Activated CD8-positive, alpha-beta T cell treated with anti-CD3 and anti-CD28 coated beads for 36 hours (primary cell): ENCODE results near the gene NUP210. TPM values are rescaled to one million over a fixed set of nuclear protein-coding genes. Genes with fewer than 3 reads are reported as not detected.

Experiments
- ATAC-seq: fragments of 200-7000 bp; cut with Tn5 transposase; one replicate; pipeline ENCODE4 v1.10.0; 2021; ENCODE audit warnings: mild to moderate bottlenecking, moderate library complexity
- CTCF ChIA-PET: fragments of 350-600 bp; sonication (Branson Sonifier 250); formaldehyde crosslinking; loops from one replicate; lab custom pipeline; 2021; ENCODE audit warnings: antibody characterized with exemption; lab: Charles Lee
- POLR2A ChIA-PET: fragments of 350-600 bp; sonication (Branson Sonifier 250); formaldehyde crosslinking; loops from one replicate; lab custom pipeline; 2021; ENCODE audit warnings: antibody characterized with exemption; lab: Charles Lee
- DNase-seq: peaks from one replicate; pipeline ENCODE4 v3.0.0-alpha.2; 2020
- H3K27ac Mint-ChIP-seq: one replicate; pipeline ENCODE4 v1.8.0; 2021; ENCODE audit warnings: mild to moderate bottlenecking, mixed read lengths
- H3K27me3 Mint-ChIP-seq: one replicate; pipeline ENCODE4 v1.8.0; 2021; ENCODE audit warnings: mixed read lengths
- H3K36me3 Mint-ChIP-seq: one replicate; pipeline ENCODE4 v1.8.0; 2021; ENCODE audit warnings: low read depth, mixed read lengths
- H3K4me1 Mint-ChIP-seq: one replicate; pipeline ENCODE4 v1.8.0; 2021; ENCODE audit warnings: low read depth, mixed read lengths
- H3K4me3 Mint-ChIP-seq: one replicate; pipeline ENCODE4 v1.8.0; 2021; ENCODE audit warnings: mild to moderate bottlenecking, moderate library complexity, mixed read lengths
- H3K9me3 Mint-ChIP-seq: one replicate; pipeline ENCODE4 v1.8.0; 2021; ENCODE audit warnings: mixed read lengths
- intact Hi-C: fragments of 100-400 bp; cut with micrococcal nuclease; formaldehyde crosslinking; loops from one replicate; pipeline ENCODE4 v1.10.0; 2022
- total RNA-seq, 2 experiments: library from RNA; stranded (reverse); gene quantifications; one replicate each; pipeline ENCODE4 v1.2.3, GENCODE V29; 2021
- TF ChIP-seq, protein P1 (sequence below): fragments of 200-600 bp; IDR thresholded peaks from one replicate; pipeline ENCODE4 v1.8.0; 2022; ENCODE audit warnings: antibody characterized with exemption, mild to moderate bottlenecking

The NUP210 gene
- total RNA-seq, 2 experiments from 2014 or later, result 142 to 143 TPM

DNA sequence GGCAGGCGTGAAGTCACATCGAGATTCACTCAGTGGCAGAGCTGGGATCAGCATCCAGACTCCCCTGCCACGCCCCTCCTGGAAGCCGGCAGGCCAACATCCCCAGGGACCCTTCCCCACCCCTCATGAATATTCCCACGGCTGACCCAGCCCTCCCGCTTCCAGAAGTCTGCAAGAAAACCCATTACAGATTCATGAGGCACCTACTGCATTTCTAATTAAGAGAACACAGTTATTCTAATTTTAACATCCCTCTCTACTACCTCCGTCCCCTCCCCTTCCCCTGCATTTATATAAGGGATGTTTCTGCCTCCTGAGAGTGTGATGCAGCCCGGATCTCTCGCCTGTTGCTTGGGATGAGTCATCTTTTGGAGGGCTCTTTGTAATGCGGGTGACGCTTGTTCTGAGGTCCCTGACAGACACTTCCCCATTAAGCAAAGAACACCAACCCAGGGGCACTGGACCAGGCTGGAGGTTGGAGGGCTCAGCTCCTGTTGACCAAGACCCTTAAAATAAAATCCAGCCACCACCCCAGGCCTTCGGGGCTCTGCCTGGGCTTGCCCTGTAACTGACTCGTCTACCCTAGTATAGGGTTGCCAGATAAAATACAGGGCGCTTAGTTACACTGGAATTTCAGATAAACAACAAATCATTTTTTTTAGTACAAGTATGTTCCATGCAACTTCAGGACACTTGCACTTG, 118.7 kb downstream of the NUP210 start:
- ATAC-seq (peak; percentile 82), DNase-seq (peak; percentile 42)
- Mint-ChIP-seq H3K36me3 (no peaks in the 10 kb centered on the region), H3K27ac (no peak overlapping the region), H3K9me3 (no peaks in the 10 kb centered on the region), H3K4me1 (peaks cover 8% of the 10 kb centered on the region), H3K27me3 (peaks cover 3% of the 10 kb centered on the region), H3K4me3 (no peak overlapping the region)
- ChIA-PET CTCF (interaction anchor here (0.6 to 1.4 kb wide), 2 partner anchors 8 to 19 kb away, joined by 3 read pairs; no protein-coding TSS in a partner anchor), POLR2A (no interaction called here)
- intact Hi-C loops, result no loop called here
- TF ChIP-seq, protein P1, sequence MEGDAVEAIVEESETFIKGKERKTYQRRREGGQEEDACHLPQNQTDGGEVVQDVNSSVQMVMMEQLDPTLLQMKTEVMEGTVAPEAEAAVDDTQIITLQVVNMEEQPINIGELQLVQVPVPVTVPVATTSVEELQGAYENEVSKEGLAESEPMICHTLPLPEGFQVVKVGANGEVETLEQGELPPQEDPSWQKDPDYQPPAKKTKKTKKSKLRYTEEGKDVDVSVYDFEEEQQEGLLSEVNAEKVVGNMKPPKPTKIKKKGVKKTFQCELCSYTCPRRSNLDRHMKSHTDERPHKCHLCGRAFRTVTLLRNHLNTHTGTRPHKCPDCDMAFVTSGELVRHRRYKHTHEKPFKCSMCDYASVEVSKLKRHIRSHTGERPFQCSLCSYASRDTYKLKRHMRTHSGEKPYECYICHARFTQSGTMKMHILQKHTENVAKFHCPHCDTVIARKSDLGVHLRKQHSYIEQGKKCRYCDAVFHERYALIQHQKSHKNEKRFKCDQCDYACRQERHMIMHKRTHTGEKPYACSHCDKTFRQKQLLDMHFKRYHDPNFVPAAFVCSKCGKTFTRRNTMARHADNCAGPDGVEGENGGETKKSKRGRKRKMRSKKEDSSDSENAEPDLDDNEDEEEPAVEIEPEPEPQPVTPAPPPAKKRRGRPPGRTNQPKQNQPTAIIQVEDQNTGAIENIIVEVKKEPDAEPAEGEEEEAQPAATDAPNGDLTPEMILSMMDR, result no peak

DNA sequence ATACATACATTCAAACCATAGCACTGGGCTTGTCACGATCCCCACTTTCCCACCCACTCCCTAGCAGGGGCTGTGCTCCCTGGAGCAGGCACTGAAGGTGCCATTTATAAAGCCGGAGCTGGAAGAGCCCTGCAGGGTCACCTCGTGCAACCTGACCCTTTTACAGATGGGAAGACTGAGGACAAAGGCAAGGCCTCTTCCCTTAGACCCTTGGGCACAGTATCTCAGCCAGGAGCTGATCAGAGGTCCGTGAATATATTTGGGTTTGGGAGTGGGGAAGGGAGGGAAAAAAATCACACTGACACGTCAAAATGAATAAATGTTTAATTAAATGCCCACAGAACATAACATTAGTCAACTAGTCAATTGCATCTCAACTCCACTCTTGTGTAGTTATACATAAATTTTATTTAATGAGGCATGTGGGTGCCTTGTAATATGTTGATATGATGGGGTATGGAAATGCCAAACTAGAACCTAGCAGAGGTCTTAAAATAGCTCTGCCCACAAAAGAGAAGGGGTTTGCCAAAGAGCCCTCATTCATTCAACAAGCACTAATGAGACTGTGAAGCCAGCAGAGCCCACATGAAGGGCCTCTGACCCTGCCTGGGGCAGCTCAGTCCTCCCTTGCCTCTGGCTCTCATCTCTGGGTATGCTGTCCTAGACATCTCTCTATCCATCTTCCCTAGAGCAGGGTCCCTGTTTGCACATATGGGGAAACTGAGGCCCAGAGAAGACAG, 119.4 kb downstream of the NUP210 start:
- Mint-ChIP-seq H3K9me3 (no peaks in the 10 kb centered on the region), H3K4me3 (no peak overlapping the region), H3K36me3 (no peaks in the 10 kb centered on the region), H3K27me3 (peaks cover 3% of the 10 kb centered on the region), H3K27ac (no peak overlapping the region), H3K4me1 (peaks cover 10% of the 10 kb centered on the region)
- intact Hi-C loops, result no loop called here
- TF ChIP-seq, protein P1, result no peak
- no peak for ATAC-seq
- POLR2A ChIA-PET, result no interaction called here
- CTCF ChIA-PET, result interaction anchor here (1.4 kb wide), 1 partner anchor 18 kb away, joined by 3 read pairs; no protein-coding TSS in a partner anchor
- DNase-seq, result no peak

DNA sequence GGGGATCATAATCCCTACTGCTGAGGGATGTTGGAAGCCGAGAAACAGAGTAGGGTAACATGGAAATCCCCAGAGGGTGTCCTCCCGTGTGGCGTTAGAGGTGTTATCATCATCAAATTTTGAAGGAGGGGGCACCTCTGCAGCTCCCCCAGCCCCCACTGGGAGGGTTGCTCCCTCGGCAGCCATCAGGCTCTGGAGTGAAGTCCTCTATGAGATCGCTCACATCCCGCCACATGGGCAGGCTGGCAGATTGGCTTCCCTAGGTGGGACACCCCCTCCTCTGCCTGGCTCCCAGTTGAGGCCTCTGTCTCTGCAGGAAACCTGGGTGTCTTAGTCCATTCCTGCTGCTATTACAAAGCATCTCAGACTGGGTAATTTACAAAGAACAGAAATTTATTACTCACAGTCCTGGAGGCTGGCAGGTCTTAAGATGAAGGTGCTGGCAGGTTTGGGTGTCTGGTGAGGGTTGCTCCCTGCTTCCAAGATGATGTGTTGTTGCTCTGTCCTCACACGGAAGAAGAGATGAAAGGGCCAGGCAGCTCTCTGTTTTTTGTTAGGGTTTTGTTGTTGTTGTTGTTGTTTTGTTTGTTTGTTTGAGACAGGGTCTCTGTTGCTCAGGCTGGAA, 120.5 kb downstream of the NUP210 start:
- DNase-seq (no peak), ATAC-seq (no peak)
- H3K4me1 Mint-ChIP-seq, result peaks cover 10% of the 10 kb centered on the region
- ChIA-PET CTCF (no interaction called here), POLR2A (no interaction called here)
- no peak overlapping the region for H3K4me3 Mint-ChIP-seq
- intact Hi-C loops, result no loop called here
- peaks cover 8% of the 10 kb centered on the region for H3K27me3 Mint-ChIP-seq
- H3K36me3 Mint-ChIP-seq, result no peaks in the 10 kb centered on the region
- no peak overlapping the region for H3K27ac Mint-ChIP-seq
- H3K9me3 Mint-ChIP-seq, result no peaks in the 10 kb centered on the region
- TF ChIP-seq, protein P1, result no peak

DNA sequence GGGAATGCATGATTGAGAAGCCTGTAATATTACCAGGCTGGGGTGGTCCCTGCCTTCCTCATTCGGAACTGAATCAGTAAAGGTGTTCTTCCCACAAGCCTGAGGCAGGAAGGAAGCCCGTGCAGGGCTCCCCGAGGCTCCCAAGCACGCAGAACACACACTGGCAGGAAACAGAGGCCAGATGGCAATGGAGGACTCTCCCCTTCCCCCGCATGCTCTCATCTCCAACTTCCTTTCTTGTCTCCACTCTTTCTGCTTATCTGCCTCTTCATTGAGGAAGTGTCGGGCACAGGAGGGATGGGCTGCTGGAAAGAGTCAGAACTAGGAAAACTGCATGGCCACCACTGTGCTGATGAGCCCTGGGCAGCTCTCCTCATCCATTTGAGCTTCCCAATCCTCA, 123.5 kb downstream of the NUP210 start:
- Mint-ChIP-seq H3K4me3 (no peak overlapping the region), H3K27me3 (peaks cover 11% of the 10 kb centered on the region), H3K27ac (no peak overlapping the region), H3K36me3 (no peaks in the 10 kb centered on the region), H3K4me1 (peaks cover 10% of the 10 kb centered on the region), H3K9me3 (no peaks in the 10 kb centered on the region)
- no peak for DNase-seq
- ChIA-PET CTCF (interaction anchor here (1.0 to 1.1 kb wide), 2 partner anchors 14 to 156 kb away, joined by 4 to 6 read pairs; no protein-coding TSS in a partner anchor), POLR2A (no interaction called here)
- ATAC-seq, result no peak
- TF ChIP-seq, protein P1, result no peak
- intact Hi-C loops, result no loop called here
